Calu3 (cell line): ENCODE measurements around the gene AP2M1. TPM values are rescaled to one million over a fixed set of nuclear protein-coding genes. Genes with fewer than 3 reads are reported as not detected.

Experiments used
- BruUV-seq: library from RNA; stranded (reverse); fragments of 400-500 nt; replicated peaks from 2 replicates; lab custom pipeline; 2021; lab: Mats Ljungman, UMichigan
- CTCF ChIA-PET: fragments of 300-600 bp; sonication (Branson Sonifier 250); formaldehyde crosslinking; loops from one replicate; lab custom pipeline; 2022; ENCODE audit warnings: antibody characterized with exemption; lab: Charles Lee
- DNase-seq: peaks from one replicate; pipeline ENCODE4 v3.0.0; 2022
- H3K27ac Mint-ChIP-seq: one replicate; pipeline ENCODE4 v1.8.0; 2022; ENCODE audit warnings: mixed read lengths; ENCODE audit not compliant: unreplicated experiment
- H3K27me3 Mint-ChIP-seq: one replicate; pipeline ENCODE4 v1.8.0; 2022; ENCODE audit warnings: mixed read lengths; ENCODE audit not compliant: unreplicated experiment
- H3K36me3 Mint-ChIP-seq: one replicate; pipeline ENCODE4 v1.8.0; 2022; ENCODE audit warnings: mild to moderate bottlenecking, moderate library complexity, mixed read lengths; ENCODE audit not compliant: insufficient read depth, unreplicated experiment
- H3K4me1 Mint-ChIP-seq: one replicate; pipeline ENCODE4 v1.8.0; 2022; ENCODE audit warnings: mild to moderate bottlenecking, low read depth, mixed read lengths; ENCODE audit not compliant: unreplicated experiment
- H3K4me3 Mint-ChIP-seq: one replicate; pipeline ENCODE4 v1.8.0; 2022; ENCODE audit warnings: mild to moderate bottlenecking, low read depth, moderate library complexity, mixed read lengths; ENCODE audit not compliant: unreplicated experiment
- H3K9me3 Mint-ChIP-seq: one replicate; pipeline ENCODE4 v1.8.0; 2022; ENCODE audit warnings: low read depth, mixed read lengths; ENCODE audit not compliant: unreplicated experiment
- intact Hi-C: fragments of 100-400 bp; cut with micrococcal nuclease; formaldehyde crosslinking; loops from one replicate; pipeline ENCODE4 v1.10.0; 2022; ENCODE audit not compliant: unreplicated experiment
- total RNA-seq: library from RNA; stranded (reverse); gene quantifications from 2 replicates; pipeline ENCODE4 v1.2.3, GENCODE V29; 2022
- TF ChIP-seq, protein P1 (sequence below): fragments of 200-600 bp; IDR thresholded peaks from one replicate; pipeline ENCODE4 v1.8.0; 2022; ENCODE audit warnings: antibody characterized with exemption; ENCODE audit not compliant: unreplicated experiment

Gene AP2M1
- total RNA-seq, 1 experiment from 2014 or later: 401 TPM

DNA sequence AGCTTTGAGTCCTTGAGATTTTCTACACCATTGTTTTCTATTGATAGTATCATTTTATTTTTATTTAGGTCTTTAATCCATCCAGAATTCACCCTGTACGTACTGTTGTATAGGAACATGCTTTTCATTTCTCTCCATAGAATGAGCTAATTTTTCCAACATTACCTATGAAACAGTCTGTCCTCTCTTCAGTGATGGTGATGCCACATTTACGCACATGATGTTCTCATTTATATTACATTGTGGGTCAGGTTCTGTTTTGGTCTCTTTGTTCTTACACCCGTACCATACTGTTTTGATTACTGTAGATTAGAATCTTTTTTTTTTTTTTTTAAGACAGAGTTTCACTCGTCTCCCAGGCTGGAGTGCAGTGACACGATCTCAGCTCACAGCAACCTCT is 37.1 kb downstream of the AP2M1 start:
- no TSS peak for BruUV-seq
- H3K9me3 Mint-ChIP-seq: no peaks in the 10 kb centered on the region
- H3K4me3 Mint-ChIP-seq: no peak overlapping the region
- no peak overlapping the region for H3K27ac Mint-ChIP-seq
- H3K4me1 Mint-ChIP-seq: no peaks in the 10 kb centered on the region
- H3K36me3 Mint-ChIP-seq: no peaks in the 10 kb centered on the region
- CTCF ChIA-PET: no interaction called here
- no peak for DNase-seq
- peaks cover 36% of the 10 kb centered on the region for H3K27me3 Mint-ChIP-seq
- TF ChIP-seq, protein P1, sequence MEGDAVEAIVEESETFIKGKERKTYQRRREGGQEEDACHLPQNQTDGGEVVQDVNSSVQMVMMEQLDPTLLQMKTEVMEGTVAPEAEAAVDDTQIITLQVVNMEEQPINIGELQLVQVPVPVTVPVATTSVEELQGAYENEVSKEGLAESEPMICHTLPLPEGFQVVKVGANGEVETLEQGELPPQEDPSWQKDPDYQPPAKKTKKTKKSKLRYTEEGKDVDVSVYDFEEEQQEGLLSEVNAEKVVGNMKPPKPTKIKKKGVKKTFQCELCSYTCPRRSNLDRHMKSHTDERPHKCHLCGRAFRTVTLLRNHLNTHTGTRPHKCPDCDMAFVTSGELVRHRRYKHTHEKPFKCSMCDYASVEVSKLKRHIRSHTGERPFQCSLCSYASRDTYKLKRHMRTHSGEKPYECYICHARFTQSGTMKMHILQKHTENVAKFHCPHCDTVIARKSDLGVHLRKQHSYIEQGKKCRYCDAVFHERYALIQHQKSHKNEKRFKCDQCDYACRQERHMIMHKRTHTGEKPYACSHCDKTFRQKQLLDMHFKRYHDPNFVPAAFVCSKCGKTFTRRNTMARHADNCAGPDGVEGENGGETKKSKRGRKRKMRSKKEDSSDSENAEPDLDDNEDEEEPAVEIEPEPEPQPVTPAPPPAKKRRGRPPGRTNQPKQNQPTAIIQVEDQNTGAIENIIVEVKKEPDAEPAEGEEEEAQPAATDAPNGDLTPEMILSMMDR: no peak
- intact Hi-C loops: no loop called here

DNA sequence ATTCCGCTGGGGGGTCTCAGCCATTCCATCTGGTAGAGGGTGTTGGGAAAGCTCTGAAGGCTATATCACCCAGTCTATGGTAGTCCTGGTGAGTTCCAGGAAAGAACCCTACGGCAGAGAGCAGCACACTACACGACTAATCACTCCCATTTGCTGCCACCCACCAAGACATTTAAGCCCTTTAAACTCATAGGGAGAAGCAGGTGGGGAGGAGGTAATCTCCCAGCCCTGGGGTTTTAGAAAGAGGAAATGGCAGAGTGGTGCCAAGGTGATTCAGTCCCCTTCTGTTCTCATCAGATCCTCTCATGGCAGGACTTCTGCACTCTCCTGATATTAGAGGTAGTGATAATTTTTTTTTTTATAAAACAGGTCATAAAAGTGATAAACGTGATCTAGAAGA is 44.2 kb downstream of the AP2M1 start:
- Mint-ChIP-seq H3K36me3 (no peaks in the 10 kb centered on the region), H3K27me3 (peaks cover 28% of the 10 kb centered on the region), H3K9me3 (no peaks in the 10 kb centered on the region), H3K4me1 (no peaks in the 10 kb centered on the region), H3K4me3 (no peak overlapping the region), H3K27ac (no peak overlapping the region)
- BruUV-seq: no TSS peak
- no peak for DNase-seq
- CTCF ChIA-PET: interaction anchor here (0.6 to 0.7 kb wide), 2 partner anchors 8 to 1008 kb away, joined by 3 to 4 read pairs; no protein-coding TSS in a partner anchor
- TF ChIP-seq, protein P1: no peak
- intact Hi-C loops: no loop called here

- TF ChIP-seq, protein P1: no peak
- no peaks in the 10 kb centered on the region for H3K9me3 Mint-ChIP-seq
- no peak overlapping the region for H3K4me3 Mint-ChIP-seq
- H3K27me3 Mint-ChIP-seq: peaks cover 65% of the 10 kb centered on the region
- CTCF ChIA-PET: no interaction called here
- intact Hi-C loops: no loop called here
- no peak overlapping the region for H3K27ac Mint-ChIP-seq
- no peaks in the 10 kb centered on the region for H3K36me3 Mint-ChIP-seq
- H3K4me1 Mint-ChIP-seq: no peaks in the 10 kb centered on the region
- BruUV-seq: no TSS peak
- peak; percentile 45 for DNase-seq
Measured at GRCh38 chr3:184222521-184222920, 47.9 kb downstream of the AP2M1 start.

GRCh38 chr3:184223946-184224345 is 49.3 kb downstream of the AP2M1 start:
- no peaks in the 10 kb centered on the region for H3K36me3 Mint-ChIP-seq

More at GRCh38 chr3:184223946-184224345, 49.3 kb downstream of the AP2M1 start:
- Mint-ChIP-seq H3K4me3 (no peak overlapping the region), H3K9me3 (no peaks in the 10 kb centered on the region), H3K27ac (no peak overlapping the region), H3K4me1 (no peaks in the 10 kb centered on the region), H3K27me3 (peaks cover 73% of the 10 kb centered on the region)
- TF ChIP-seq, protein P1: no peak
- no TSS peak for BruUV-seq
- DNase-seq: no peak
- intact Hi-C loops: no loop called here
- CTCF ChIA-PET: no interaction called here
